Suppressor macrophage (primary cell): ENCODE measurements around the gene MYOF.
A peak's percentile ranks its signal among the peaks of the same experiment; 100 is the strongest.
"Not testable (repeated sequence)": the region's sequence is repeated elsewhere in the genome, so short reads cannot be mapped to it uniquely, and the experiment has no call there.

Experiments used
- DNase-seq, 4 experiments: peaks; one replicate each; pipeline ENCODE4 v3.0.0-alpha.2; 2020 to 2022

MYOF gene

GRCh38 chr10:93288679-93289634, 193.2 kb downstream of the MYOF start:
- DNase-seq: peak; percentile 72 to 83 (median 82)

GRCh38 chr10:93287775-93288174, 194.4 kb downstream of the MYOF start:
- no peak for DNase-seq

GRCh38 chr10:93284246-93284645, 197.9 kb downstream of the MYOF start:
- DNase-seq: not testable (repeated sequence)

GRCh38 chr10:93281367-93281720, 200.8 kb downstream of the MYOF start:
- no peak for DNase-seq

- no peak for DNase-seq
Observed at GRCh38 chr10:93280699-93281366, 201.3 kb downstream of the MYOF start.

GRCh38 chr10:93280121-93280698, 201.9 kb downstream of the MYOF start:
- DNase-seq: no peak

- DNase-seq: no peak
Observed at GRCh38 chr10:93277360-93277759, 204.8 kb downstream of the MYOF start.

- DNase-seq: no peak
Observed at GRCh38 chr10:93274419-93274818, 207.7 kb downstream of the MYOF start.

- DNase-seq: no peak
Observed at GRCh38 chr10:93272884-93273675, 209.1 kb downstream of the MYOF start.

- no peak for DNase-seq
Observed at GRCh38 chr10:93271347-93271746, 210.8 kb downstream of the MYOF start.

- DNase-seq: no peak
Observed at GRCh38 chr10:93269281-93269680, 212.9 kb downstream of the MYOF start.

GRCh38 chr10:93268021-93268420, 214.1 kb downstream of the MYOF start:
- no peak for DNase-seq

- DNase-seq: no peak
Observed at GRCh38 chr10:93267521-93267920, 214.6 kb downstream of the MYOF start.

GRCh38 chr10:93266858-93267257, 215.3 kb downstream of the MYOF start:
- no peak for DNase-seq

- DNase-seq: peak in 1 of 4 experiments; percentile 19
Observed at GRCh38 chr10:93261961-93262610, 220.0 kb downstream of the MYOF start.

- DNase-seq: no peak
Observed at GRCh38 chr10:93261089-93261488, 221.0 kb downstream of the MYOF start.

GRCh38 chr10:93259126-93259525, 223.0 kb downstream of the MYOF start:
- DNase-seq: no peak
